H1 (cell line): ENCODE measurements around the gene PTPRE. TPM values are rescaled to one million over a fixed set of nuclear protein-coding genes. Genes with fewer than 3 reads are reported as not detected.

Experiments
- CTCF ChIA-PET: fragments of 300-600 bp; sonication (Branson Sonifier 250); formaldehyde crosslinking; loops from one replicate; lab custom pipeline; 2021; ENCODE audit not compliant: partially characterized antibody; lab: Charles Lee
- POLR2A ChIA-PET: fragments of 300-600 bp; sonication (Branson Sonifier 250); formaldehyde crosslinking; loops from one replicate; lab custom pipeline; 2021; ENCODE audit warnings: inconsistent platforms; ENCODE audit not compliant: partially characterized antibody; lab: Charles Lee
- DNase-seq, 2 experiments: peaks; one replicate each; pipeline versions ENCODE4 v3.0.0 to v3.0.0-alpha.2; 2010 to 2022; ENCODE audit warnings: low spot score in 2 of 2, low read depth in 1 of 2, mixed read lengths in 1 of 2
- FAIRE-seq: peaks from 2 replicates; lab custom pipeline; 2011; peaks lifted over from hg19 to GRCh38; lab: Jason Lieb, UNC
- H2AFZ ChIP-seq: 2 replicates; pipeline ENCODE4 v1.8.1; 2012; ENCODE audit warnings: low read length, inconsistent platforms
- H2AK5ac ChIP-seq: 2 replicates; pipeline ENCODE4 v1.6.1; 2013; ENCODE audit warnings: low read depth, low read length
- H2BK120ac ChIP-seq: replicated peaks from 2 replicates; pipeline ENCODE3; 2013; ENCODE audit warnings: low read depth, low read length, inconsistent platforms
- H2BK12ac ChIP-seq: 2 replicates; pipeline ENCODE4 v1.6.1; 2013; ENCODE audit warnings: low read depth, low read length
- H2BK15ac ChIP-seq: 2 replicates; pipeline ENCODE4 v1.6.1; 2013; ENCODE audit warnings: low read length
- H2BK20ac ChIP-seq: 2 replicates; pipeline ENCODE4 v1.6.1; 2013; ENCODE audit warnings: low read length
- H2BK5ac ChIP-seq: 2 replicates; pipeline ENCODE4 v1.6.1; 2013; ENCODE audit warnings: low read depth, low read length
- H3K14ac ChIP-seq: 2 replicates; pipeline ENCODE4 v1.6.1; 2013; ENCODE audit warnings: inconsistent platforms; ENCODE audit not compliant: insufficient read length
- H3K18ac ChIP-seq: 2 replicates; pipeline ENCODE4 v1.6.1; 2013; ENCODE audit warnings: low read length; ENCODE audit errors: extremely low read depth
- H3K23ac ChIP-seq: 2 replicates; pipeline ENCODE4 v1.6.1; 2013; ENCODE audit warnings: inconsistent platforms; ENCODE audit not compliant: insufficient read length
- H3K23me2 ChIP-seq: 2 replicates; pipeline ENCODE4 v1.6.1; 2013; ENCODE audit warnings: low read depth, low read length
- H3K27ac ChIP-seq: 2 replicates; pipeline ENCODE4 v1.6.1; 2011; ENCODE audit warnings: low read depth, low read length, inconsistent platforms
- H3K27me3 ChIP-seq, 4 experiments: replicated peaks in 1 of 4; 1 replicate in 1 of 4; 2 replicates in 3 of 4; pipeline versions ENCODE4 v1.6.1 to v1.8.1; 2011 to 2013; ENCODE audit warnings: low read length in 3 of 4, mild to moderate bottlenecking in 3 of 4, inconsistent platforms in 2 of 4, mixed read lengths in 2 of 4, moderate library complexity in 1 of 4; ENCODE audit not compliant: control insufficient read depth in 3 of 4, insufficient read depth in 3 of 4; ENCODE audit errors: extremely low read depth in 1 of 4
- H3K36me3 ChIP-seq, 4 experiments: 2 replicates each; pipeline versions ENCODE4 v1.6.1 to v1.8.1; 2011 to 2013; ENCODE audit warnings: mild to moderate bottlenecking in 4 of 4, low read length in 3 of 4, moderate library complexity in 2 of 4, control low read depth in 1 of 4, inconsistent platforms in 1 of 4; ENCODE audit not compliant: insufficient read depth in 4 of 4, control insufficient read depth in 2 of 4
- H3K4ac ChIP-seq: replicated peaks from 2 replicates; pipeline ENCODE3; 2013; ENCODE audit warnings: low read length, low read depth, mixed read lengths, inconsistent platforms; ENCODE audit not compliant: insufficient read length
- H3K4me1 ChIP-seq, 4 experiments: replicated peaks in 1 of 4; 1 replicate in 1 of 4; 2 replicates in 3 of 4; pipeline versions ENCODE4 v1.6.1 to v1.8.1; 2011 to 2013; ENCODE audit warnings: low read length in 3 of 4, inconsistent platforms in 2 of 4, mixed read lengths in 1 of 4; ENCODE audit not compliant: insufficient read depth in 4 of 4, control insufficient read depth in 3 of 4
- H3K4me2 ChIP-seq, 2 experiments: 2 replicates each; pipeline versions ENCODE4 v1.6.1 to v1.8.1; 2011 to 2013; ENCODE audit warnings: low read depth in 2 of 2, low read length in 2 of 2, control low read depth in 1 of 2, inconsistent platforms in 1 of 2, mild to moderate bottlenecking in 1 of 2; ENCODE audit not compliant: insufficient read depth in 1 of 2
- H3K4me3 ChIP-seq, 4 experiments: fragments of 200-600, 300-600 bp in 1 of 4; sonication (generic), shearing (Covaris generic), sonication (Bioruptor Twin) in 1 of 4; 2 replicates each; pipeline versions ENCODE4 v1.5.1 to v1.8.1; 2011 to 2016; ENCODE audit warnings: low read length in 4 of 4, low read depth in 3 of 4, control low read depth in 2 of 4, inconsistent platforms in 2 of 4, mild to moderate bottlenecking in 2 of 4, mixed read lengths in 1 of 4, moderate library complexity in 1 of 4; ENCODE audit not compliant: insufficient read depth in 2 of 4; ENCODE audit errors: extremely low read depth in 1 of 4
- H3K56ac ChIP-seq: replicated peaks from 2 replicates; pipeline ENCODE3; 2013; ENCODE audit warnings: low read depth, mild to moderate bottlenecking, mixed read lengths, low read length, inconsistent platforms; ENCODE audit not compliant: insufficient read length
- H3K79me1 ChIP-seq: 2 replicates; pipeline ENCODE4 v1.6.1; 2013; ENCODE audit warnings: low read depth, low read length, control low read depth
- H3K79me2 ChIP-seq, 2 experiments: 2 replicates each; pipeline versions ENCODE4 v1.6.1 to v1.8.1; 2012 to 2013; ENCODE audit warnings: low read length in 2 of 2, mild to moderate bottlenecking in 2 of 2, inconsistent platforms in 1 of 2; ENCODE audit not compliant: insufficient read depth in 2 of 2, control insufficient read depth in 1 of 2
- H3K9ac ChIP-seq, 4 experiments: replicated peaks in 1 of 4; 1 replicate in 1 of 4; 2 replicates in 3 of 4; pipeline versions ENCODE4 v1.6.1 to v1.8.1; 2011 to 2013; ENCODE audit warnings: low read depth in 3 of 4, low read length in 3 of 4, control low read depth in 2 of 4, mild to moderate bottlenecking in 2 of 4, moderate library complexity in 2 of 4, inconsistent platforms in 1 of 4; ENCODE audit errors: extremely low read depth in 1 of 4
- H3K9me3 ChIP-seq, 2 experiments: 2 replicates each; pipeline versions ENCODE4 v1.6.1 to v1.8.1; 2012 to 2013; ENCODE audit warnings: mild to moderate bottlenecking in 2 of 2, moderate library complexity in 2 of 2, control low read depth in 1 of 2, inconsistent platforms in 1 of 2, low read depth in 1 of 2, low read length in 1 of 2, mixed read lengths in 1 of 2; ENCODE audit not compliant: insufficient read depth in 2 of 2
- H4K20me1 ChIP-seq, 2 experiments: replicated peaks in 1 of 2; 2 replicates each; pipeline versions ENCODE3 to v1.8.1; 2011 to 2013; ENCODE audit warnings: inconsistent platforms in 2 of 2, low read length in 2 of 2, mild to moderate bottlenecking in 1 of 2; ENCODE audit not compliant: insufficient read depth in 2 of 2, control insufficient read depth in 1 of 2
- H4K5ac ChIP-seq: 2 replicates; pipeline ENCODE4 v1.6.1; 2013; ENCODE audit warnings: low read length, low read depth, mixed read lengths, inconsistent platforms; ENCODE audit not compliant: insufficient read length
- H4K8ac ChIP-seq: 2 replicates; pipeline ENCODE4 v1.8.0; 2013; ENCODE audit warnings: mild to moderate bottlenecking, moderate library complexity, low read length, inconsistent platforms; ENCODE audit not compliant: insufficient read depth; ENCODE audit errors: extremely low read depth
- H4K91ac ChIP-seq: replicated peaks from 2 replicates; pipeline ENCODE3; 2013; ENCODE audit warnings: low read length, mixed read lengths, inconsistent platforms; ENCODE audit not compliant: insufficient read length
- CTBP2 ChIP-seq: IDR thresholded peaks from 2 replicates; pipeline ENCODE4 v1.7.0; 2011; ENCODE audit warnings: borderline replicate concordance, mild to moderate bottlenecking, moderate library complexity, mixed read lengths, low read length; ENCODE audit not compliant: insufficient read depth, insufficient read length
- WGBS, 2 experiments: shearing (Covaris generic) in 1 of 2; methylation state at CpG; one replicate each; pipeline versions ENCODE4 v1.1.6 to v1.1.7; 2013 to 2015; ENCODE audit warnings: low lambda C conversion rate in 2 of 2, mixed read lengths in 2 of 2, inconsistent platforms in 1 of 2, low coverage in 1 of 2, missing lambda C conversion rate in 1 of 2; ENCODE audit not compliant: insufficient replicate concordance in 2 of 2, insufficient coverage in 1 of 2, insufficient read length in 1 of 2; ENCODE audit errors: extremely low coverage in 1 of 2, missing lambda C conversion rate in 1 of 2; 5-methylcytosine and 5-hydroxymethylcytosine counted together
- polyA plus RNA-seq, 7 experiments: library from polyadenylated mRNA; depleted of rRNA in 3 of 7; stranded (reverse) in 5 of 7; unstranded in 2 of 7; fragments of >200 nt in 5 of 7; fragments of 200-250 nt in 2 of 7; gene quantifications; 1 replicate in 5 of 7; 2 replicates in 1 of 7; 4 replicates in 1 of 7; pipeline versions ENCODE4 v1.2.1 to v1.2.3, GENCODE V29; 2011 to 2013; ENCODE audit warnings: missing spikeins in 2 of 7, mixed read lengths in 2 of 7
- total RNA-seq: library from RNA; stranded (reverse); fragmentation: NEBNext Ultra II Directional; extraction: Animal tissue kit (Norgen Biotek cat#: 25700); gene quantifications from 2 replicates; pipeline ENCODE4 v1.2.1, GENCODE V29; 2021
- TF ChIP-seq, protein P1 (sequence below): IDR thresholded peaks from 2 replicates; pipeline ENCODE4 v1.6.1; 2011; ENCODE audit warnings: low read depth, mild to moderate bottlenecking, low read length; ENCODE audit not compliant: insufficient read depth

The PTPRE gene
- total and polyA plus RNA-seq, 2 of the 8 experiments (the other 6 are each of a cell fraction or from before 2014, with no cell fraction given): 0.33 to 0.54 TPM

DNA sequence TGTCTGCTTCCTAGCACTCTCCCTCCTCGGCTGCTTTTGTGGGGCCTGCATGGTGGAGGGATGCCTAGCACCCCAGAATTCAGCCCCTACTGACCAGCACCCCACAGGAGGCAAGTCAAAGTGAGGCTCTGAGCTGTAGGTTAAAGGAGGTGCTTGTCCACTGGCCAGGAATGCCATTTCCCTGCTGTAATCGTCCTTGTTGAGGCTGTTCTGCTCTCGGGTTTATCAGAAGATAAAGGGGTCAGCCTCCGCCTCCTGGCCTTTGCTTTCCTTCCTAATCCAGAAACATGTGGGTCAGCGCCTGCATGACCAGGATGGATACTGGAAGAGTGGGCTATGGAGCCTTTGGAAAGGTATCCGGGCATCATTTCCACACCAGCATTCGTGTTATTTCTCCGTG is 120.4 kb downstream of the PTPRE start:
- Histone ChIP-seq H3K23me2 (no peaks in the 10 kb centered on the region), H4K8ac (no peak overlapping the region), H3K79me2 (no peaks in the 10 kb centered on the region), H3K9ac (no peak overlapping the region), H3K14ac (no peak overlapping the region), H3K23ac (no peak overlapping the region), H3K4ac (no peak overlapping the region), H3K79me1 (no peaks in the 10 kb centered on the region; the same call in 1 of the 2 replicates), H3K4me3 (no peak overlapping the region), H3K36me3 (no peaks in the 10 kb centered on the region), H3K18ac (no peak overlapping the region), H2BK15ac (no peak overlapping the region), H2BK120ac (no peak overlapping the region), H2BK12ac (no peak overlapping the region), H3K4me1 (no peaks in the 10 kb centered on the region; a peak in 1 of 7 replicates), H4K5ac (no peak overlapping the region), H3K56ac (no peak overlapping the region), H3K4me2 (no peak overlapping the region), H3K27me3 (no peaks in the 10 kb centered on the region), H2BK5ac (no peak overlapping the region), H2BK20ac (no peak overlapping the region), H3K27ac (no peak overlapping the region), H2AK5ac (no peak overlapping the region), H2AFZ (no peak overlapping the region; the same call in 1 of the 2 replicates), H4K91ac (no peak overlapping the region), H3K9me3 (no peaks in the 10 kb centered on the region), H4K20me1 (no peaks in the 10 kb centered on the region)
- FAIRE-seq (no peak), DNase-seq (no peak)
- no peak for TF ChIP-seq CTBP2
- TF ChIP-seq, protein P1, sequence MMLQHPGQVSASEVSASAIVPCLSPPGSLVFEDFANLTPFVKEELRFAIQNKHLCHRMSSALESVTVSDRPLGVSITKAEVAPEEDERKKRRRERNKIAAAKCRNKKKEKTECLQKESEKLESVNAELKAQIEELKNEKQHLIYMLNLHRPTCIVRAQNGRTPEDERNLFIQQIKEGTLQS: no peak
- ChIA-PET POLR2A (no interaction called here), CTCF (interaction anchor here (1.0 to 1.6 kb wide), 4 partner anchors 9 to 18 kb away, joined by 3 to 14 read pairs (median 4); no protein-coding TSS in a partner anchor)
- whole genome bisulfite sequencing, 2 experiments: 91% methylated on average over 8 of the region's 8 CpGs; no CpG with 5 or more reads in 1 of the 2 experiments
